ENCODE measurements around the gene CDK1. TPM values are rescaled to one million over a fixed set of nuclear protein-coding genes. Genes with fewer than 3 reads are reported as not detected.

Gene CDK1
- total RNA-seq, 1 experiment from 2014 or later, result 98.9 TPM

DNA sequence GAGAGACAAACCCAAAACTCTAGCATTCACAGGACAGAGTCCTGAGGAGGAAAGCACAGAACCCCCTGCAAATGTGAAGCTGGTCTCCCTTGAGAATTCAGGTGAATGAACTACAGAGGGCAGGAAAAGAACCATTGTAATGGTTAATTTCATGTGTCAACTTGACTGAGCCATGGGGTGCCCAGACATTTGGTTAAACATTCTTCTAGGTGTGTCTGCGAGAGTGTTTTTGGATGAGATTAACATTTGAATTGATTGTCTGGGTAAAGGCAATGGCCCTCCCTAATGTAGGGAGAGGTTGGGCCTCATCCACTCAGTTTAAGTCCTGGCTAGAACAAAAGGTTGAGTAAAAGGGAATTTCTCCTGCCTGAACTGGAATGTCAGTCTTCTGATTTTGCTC is 15.7 kb upstream of the CDK1 start (continued):
- TF ChIP-seq NR2C2 (CRISPR knock-in tag; IDR thresholded peaks at IDR 0.05) (no peak), SMAD4 (CRISPR knock-in tag; IDR thresholded peaks at IDR 0.05) (no peak), ZNF416 (CRISPR knock-in tag; IDR thresholded peaks at IDR 0.05) (peak; percentile 100), ETV6 (CRISPR knock-in tag; IDR thresholded peaks at IDR 0.05) (0 out of 2 replicates have a peak, but pooled peaks have one; percentile 25), CREB1 (CRISPR knock-in tag; IDR thresholded peaks at IDR 0.05) (no peak), ZNF232 (CRISPR knock-in tag; IDR thresholded peaks at IDR 0.05) (no peak), NFYB (CRISPR knock-in tag; conservative IDR thresholded peaks at IDR 0.05; ENCODE audit: low read depth) (no peak), GRHL2 (CRISPR knock-in tag; IDR thresholded peaks at IDR 0.05; ENCODE audit: insufficient replicate concordance, severe bottlenecking) (no peak), ATF1 (CRISPR knock-in tag; IDR thresholded peaks at IDR 0.05) (no peak), PRRX2 (CRISPR knock-in tag; IDR thresholded peaks at IDR 0.05) (no peak), ZNF423 (CRISPR knock-in tag; IDR thresholded peaks at IDR 0.05) (peak; percentile 15; the same call in 1 of the 2 replicates), SOX15 (CRISPR knock-in tag; IDR thresholded peaks at IDR 0.05) (no peak)
- TF ChIP-seq, protein P1, sequence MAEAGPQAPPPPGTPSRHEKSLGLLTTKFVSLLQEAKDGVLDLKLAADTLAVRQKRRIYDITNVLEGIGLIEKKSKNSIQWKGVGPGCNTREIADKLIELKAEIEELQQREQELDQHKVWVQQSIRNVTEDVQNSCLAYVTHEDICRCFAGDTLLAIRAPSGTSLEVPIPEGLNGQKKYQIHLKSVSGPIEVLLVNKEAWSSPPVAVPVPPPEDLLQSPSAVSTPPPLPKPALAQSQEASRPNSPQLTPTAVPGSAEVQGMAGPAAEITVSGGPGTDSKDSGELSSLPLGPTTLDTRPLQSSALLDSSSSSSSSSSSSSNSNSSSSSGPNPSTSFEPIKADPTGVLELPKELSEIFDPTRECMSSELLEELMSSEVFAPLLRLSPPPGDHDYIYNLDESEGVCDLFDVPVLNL (CRISPR knock-in tag; IDR thresholded peaks at IDR 0.05; ENCODE audit: borderline replicate concordance, low read depth), result no peak
- TF ChIP-seq, protein P2, sequence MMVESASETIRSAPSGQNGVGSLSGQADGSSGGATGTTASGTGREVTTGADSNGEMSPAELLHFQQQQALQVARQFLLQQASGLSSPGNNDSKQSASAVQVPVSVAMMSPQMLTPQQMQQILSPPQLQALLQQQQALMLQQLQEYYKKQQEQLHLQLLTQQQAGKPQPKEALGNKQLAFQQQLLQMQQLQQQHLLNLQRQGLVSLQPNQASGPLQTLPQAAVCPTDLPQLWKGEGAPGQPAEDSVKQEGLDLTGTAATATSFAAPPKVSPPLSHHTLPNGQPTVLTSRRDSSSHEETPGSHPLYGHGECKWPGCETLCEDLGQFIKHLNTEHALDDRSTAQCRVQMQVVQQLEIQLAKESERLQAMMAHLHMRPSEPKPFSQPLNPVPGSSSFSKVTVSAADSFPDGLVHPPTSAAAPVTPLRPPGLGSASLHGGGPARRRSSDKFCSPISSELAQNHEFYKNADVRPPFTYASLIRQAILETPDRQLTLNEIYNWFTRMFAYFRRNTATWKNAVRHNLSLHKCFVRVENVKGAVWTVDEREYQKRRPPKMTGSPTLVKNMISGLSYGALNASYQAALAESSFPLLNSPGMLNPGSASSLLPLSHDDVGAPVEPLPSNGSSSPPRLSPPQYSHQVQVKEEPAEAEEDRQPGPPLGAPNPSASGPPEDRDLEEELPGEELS (CRISPR knock-in tag; IDR thresholded peaks at IDR 0.05), result peak; percentile 63; the same call in 1 of the 2 replicates
- TF ChIP-seq, protein P3, sequence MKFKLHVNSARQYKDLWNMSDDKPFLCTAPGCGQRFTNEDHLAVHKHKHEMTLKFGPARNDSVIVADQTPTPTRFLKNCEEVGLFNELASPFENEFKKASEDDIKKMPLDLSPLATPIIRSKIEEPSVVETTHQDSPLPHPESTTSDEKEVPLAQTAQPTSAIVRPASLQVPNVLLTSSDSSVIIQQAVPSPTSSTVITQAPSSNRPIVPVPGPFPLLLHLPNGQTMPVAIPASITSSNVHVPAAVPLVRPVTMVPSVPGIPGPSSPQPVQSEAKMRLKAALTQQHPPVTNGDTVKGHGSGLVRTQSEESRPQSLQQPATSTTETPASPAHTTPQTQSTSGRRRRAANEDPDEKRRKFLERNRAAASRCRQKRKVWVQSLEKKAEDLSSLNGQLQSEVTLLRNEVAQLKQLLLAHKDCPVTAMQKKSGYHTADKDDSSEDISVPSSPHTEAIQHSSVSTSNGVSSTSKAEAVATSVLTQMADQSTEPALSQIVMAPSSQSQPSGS (CRISPR knock-in tag; IDR thresholded peaks at IDR 0.05; ENCODE audit: borderline replicate concordance, low read depth), result no peak
- TF ChIP-seq, protein P4, sequence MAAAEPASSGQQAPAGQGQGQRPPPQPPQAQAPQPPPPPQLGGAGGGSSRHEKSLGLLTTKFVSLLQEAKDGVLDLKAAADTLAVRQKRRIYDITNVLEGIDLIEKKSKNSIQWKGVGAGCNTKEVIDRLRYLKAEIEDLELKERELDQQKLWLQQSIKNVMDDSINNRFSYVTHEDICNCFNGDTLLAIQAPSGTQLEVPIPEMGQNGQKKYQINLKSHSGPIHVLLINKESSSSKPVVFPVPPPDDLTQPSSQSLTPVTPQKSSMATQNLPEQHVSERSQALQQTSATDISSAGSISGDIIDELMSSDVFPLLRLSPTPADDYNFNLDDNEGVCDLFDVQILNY (CRISPR knock-in tag; IDR thresholded peaks at IDR 0.05), result no peak
- TF ChIP-seq, protein P5, sequence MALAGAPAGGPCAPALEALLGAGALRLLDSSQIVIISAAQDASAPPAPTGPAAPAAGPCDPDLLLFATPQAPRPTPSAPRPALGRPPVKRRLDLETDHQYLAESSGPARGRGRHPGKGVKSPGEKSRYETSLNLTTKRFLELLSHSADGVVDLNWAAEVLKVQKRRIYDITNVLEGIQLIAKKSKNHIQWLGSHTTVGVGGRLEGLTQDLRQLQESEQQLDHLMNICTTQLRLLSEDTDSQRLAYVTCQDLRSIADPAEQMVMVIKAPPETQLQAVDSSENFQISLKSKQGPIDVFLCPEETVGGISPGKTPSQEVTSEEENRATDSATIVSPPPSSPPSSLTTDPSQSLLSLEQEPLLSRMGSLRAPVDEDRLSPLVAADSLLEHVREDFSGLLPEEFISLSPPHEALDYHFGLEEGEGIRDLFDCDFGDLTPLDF (CRISPR knock-in tag; IDR thresholded peaks at IDR 0.05), result no peak
- TF ChIP-seq, protein P6, sequence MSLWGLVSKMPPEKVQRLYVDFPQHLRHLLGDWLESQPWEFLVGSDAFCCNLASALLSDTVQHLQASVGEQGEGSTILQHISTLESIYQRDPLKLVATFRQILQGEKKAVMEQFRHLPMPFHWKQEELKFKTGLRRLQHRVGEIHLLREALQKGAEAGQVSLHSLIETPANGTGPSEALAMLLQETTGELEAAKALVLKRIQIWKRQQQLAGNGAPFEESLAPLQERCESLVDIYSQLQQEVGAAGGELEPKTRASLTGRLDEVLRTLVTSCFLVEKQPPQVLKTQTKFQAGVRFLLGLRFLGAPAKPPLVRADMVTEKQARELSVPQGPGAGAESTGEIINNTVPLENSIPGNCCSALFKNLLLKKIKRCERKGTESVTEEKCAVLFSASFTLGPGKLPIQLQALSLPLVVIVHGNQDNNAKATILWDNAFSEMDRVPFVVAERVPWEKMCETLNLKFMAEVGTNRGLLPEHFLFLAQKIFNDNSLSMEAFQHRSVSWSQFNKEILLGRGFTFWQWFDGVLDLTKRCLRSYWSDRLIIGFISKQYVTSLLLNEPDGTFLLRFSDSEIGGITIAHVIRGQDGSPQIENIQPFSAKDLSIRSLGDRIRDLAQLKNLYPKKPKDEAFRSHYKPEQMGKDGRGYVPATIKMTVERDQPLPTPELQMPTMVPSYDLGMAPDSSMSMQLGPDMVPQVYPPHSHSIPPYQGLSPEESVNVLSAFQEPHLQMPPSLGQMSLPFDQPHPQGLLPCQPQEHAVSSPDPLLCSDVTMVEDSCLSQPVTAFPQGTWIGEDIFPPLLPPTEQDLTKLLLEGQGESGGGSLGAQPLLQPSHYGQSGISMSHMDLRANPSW (CRISPR knock-in tag; conservative IDR thresholded peaks at IDR 0.05; ENCODE audit: low read depth), result no peak
- TF ChIP-seq, protein P7, sequence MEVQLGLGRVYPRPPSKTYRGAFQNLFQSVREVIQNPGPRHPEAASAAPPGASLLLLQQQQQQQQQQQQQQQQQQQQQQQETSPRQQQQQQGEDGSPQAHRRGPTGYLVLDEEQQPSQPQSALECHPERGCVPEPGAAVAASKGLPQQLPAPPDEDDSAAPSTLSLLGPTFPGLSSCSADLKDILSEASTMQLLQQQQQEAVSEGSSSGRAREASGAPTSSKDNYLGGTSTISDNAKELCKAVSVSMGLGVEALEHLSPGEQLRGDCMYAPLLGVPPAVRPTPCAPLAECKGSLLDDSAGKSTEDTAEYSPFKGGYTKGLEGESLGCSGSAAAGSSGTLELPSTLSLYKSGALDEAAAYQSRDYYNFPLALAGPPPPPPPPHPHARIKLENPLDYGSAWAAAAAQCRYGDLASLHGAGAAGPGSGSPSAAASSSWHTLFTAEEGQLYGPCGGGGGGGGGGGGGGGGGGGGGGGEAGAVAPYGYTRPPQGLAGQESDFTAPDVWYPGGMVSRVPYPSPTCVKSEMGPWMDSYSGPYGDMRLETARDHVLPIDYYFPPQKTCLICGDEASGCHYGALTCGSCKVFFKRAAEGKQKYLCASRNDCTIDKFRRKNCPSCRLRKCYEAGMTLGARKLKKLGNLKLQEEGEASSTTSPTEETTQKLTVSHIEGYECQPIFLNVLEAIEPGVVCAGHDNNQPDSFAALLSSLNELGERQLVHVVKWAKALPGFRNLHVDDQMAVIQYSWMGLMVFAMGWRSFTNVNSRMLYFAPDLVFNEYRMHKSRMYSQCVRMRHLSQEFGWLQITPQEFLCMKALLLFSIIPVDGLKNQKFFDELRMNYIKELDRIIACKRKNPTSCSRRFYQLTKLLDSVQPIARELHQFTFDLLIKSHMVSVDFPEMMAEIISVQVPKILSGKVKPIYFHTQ (CRISPR knock-in tag; IDR thresholded peaks at IDR 0.05), result no peak

Data from WTC11 (cell line).